ENCODE results near the gene ASPN.

ASPN gene

DNA sequence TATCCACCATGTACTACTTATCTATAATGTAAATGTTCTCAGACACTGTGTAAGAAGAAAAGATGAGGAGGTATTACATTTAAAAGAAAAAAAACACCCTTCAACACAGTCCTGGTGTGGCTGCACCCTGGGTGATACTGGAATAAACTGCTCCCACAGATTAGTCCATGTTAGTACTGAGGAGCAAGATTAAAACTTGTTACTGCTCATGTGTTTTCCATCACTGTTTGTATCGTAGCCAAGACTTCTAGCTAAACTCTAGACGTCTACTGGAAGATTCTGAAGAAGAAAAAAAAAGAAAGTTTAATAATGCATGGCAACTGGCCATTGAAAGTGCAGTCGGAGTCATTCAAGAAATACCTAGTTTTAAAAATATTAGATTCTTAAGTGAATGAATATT, at the start of gene ASPN:
TSS of gene ASPN (minus strand) at position 178 of the 400 bp plus-strand sequence.
- DNase-seq: no peak

DNA sequence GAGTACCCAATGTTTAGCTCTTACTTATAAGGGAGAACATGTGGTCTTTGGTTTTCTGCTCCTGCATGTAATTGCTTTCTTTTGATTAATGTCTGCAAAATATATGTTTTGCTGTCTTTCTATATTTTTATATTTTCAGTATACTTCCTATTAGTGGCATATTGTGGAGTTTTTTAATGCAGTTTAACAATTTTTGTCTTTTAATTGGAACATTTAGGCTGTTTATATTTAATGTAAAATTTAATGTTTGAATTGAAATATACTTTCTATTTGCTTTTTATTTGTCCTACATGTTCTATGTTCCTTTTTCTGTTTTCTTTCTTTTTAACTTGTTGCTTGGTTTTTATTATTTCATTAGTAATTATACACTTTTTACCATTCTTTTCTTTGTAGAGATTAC, 48.6 kb upstream of the ASPN start:
- no peak for DNase-seq

DNA sequence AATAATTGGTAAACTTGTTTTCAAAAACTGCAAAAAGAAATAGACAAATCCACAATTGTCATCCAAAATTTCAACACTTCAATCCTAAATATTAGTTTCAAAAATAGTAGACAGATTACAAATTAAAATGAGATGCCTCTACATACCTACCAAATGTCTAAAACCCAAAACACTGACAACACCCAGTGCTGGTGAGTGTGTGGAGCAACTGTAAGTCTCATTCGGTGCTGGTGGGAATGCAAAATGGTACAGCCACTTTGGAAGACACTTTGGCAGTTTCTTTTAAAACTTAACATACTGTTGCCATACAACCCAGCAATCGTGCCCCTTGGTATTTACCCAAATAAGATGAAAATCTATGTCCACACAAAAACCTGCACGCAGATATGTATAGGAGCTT, 46.8 kb upstream of the ASPN start:
- no peak for DNase-seq

DNA sequence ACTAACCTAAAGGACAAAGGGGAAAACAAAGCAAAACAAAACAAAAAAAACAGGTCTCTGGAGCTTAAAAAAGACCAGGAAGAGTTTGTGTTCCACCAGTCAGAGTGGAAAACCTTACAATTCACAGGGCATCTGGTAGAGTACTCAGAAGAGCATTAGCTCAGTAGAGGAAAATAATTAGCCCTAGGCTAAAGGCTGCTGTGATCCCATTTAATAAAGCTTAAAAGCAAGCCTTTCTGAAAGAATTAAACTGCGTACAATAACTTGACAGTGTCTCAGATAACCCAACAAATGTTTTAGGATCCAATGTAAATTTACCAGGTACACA, 46.2 kb upstream of the ASPN start:
- DNase-seq: no peak

DNA sequence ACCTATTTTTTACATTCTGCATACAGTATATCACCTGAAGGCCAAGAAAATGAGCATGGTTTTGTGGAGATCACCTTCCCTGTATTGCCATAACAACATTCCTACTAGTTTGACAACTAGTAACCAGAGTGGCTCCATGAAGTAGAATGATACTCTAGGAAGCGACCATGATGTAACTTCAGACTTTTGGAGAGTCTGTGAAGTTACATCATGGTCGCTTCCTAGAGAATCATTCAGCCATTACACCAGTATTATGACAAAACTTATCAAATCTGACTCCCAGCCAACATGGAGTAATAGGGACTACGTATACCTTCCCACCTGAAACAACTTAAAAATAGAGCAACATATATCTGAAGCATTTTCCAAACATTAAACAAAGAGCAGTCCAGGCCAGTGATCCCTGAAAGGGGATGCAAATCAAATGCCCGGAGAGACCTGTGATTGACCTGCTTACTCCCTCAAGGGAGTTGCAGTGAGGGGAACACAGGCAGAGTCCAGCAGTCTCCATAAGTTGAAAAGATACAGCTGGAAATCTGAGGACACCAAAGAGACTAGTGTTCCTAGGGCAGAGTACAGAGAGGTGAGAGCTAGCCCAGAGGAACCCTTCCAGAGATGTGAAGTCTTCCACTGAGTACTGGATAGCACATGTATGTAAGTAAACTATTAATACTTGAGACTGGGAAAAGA, 45.7 kb upstream of the ASPN start:
- no peak for DNase-seq

DNA sequence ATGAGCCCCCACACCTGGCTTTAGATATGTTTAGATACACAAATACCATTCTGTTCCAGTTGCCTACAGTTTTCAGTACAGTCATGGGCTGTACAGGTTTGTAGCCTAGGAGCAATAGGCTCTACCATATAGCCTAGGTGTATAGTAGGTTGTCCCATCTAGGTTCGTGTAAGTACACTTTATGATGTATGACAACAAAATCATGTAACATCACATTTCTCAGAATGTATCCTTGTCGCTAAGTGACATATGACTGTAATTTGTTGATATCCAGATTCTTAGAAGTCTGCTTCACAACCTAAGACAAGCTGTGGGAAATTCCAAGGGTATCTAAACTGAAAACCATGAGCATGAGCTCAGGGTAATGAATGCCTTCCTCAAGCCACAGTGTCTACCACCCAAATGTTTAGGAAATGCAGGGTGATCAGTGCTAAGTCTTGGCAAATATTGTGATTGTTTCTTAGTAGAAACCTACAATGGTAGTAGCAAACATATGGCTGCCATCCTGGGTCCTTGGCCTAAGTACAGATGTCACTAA, 45.1 kb upstream of the ASPN start:
- no peak for DNase-seq

DNA sequence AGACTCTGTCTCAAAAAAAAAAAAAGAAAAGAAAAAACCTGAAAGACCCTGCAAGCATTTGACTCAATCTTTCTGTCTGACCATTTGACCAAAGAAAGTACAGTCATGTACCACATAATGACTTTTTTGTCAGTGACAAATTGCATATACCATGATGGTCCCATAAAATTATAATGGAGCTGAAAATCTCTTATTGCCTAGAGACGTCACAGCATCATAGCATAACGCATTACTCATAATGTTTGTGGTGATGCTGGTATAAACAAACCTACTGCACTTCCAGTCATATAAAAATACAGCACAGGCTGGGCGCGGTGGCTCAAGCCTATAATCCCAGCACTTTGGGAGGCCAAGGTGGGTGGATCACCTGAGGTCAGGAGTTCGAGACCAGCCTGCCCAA, 43.0 kb upstream of the ASPN start:
- no peak for DNase-seq

DNA sequence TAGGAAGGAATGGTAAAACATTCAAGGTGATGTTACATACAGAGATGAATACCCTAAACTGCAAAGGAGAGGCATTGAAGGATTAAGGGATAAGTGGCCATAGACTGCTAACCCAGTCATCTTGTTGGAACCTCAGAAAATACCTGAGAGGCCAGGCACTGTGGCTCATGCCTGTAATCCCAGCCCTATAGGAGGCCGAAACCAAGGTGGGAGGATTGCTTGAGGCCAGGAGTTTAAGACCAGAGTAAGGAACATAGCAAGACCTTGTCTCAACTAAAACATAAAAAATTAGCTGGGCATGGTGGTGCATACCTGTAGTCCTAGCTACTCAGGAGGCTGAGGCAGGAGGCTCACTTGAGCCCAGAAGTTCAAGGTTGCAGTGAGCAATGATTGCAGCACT, 42.6 kb upstream of the ASPN start:
- no peak for DNase-seq

DNA sequence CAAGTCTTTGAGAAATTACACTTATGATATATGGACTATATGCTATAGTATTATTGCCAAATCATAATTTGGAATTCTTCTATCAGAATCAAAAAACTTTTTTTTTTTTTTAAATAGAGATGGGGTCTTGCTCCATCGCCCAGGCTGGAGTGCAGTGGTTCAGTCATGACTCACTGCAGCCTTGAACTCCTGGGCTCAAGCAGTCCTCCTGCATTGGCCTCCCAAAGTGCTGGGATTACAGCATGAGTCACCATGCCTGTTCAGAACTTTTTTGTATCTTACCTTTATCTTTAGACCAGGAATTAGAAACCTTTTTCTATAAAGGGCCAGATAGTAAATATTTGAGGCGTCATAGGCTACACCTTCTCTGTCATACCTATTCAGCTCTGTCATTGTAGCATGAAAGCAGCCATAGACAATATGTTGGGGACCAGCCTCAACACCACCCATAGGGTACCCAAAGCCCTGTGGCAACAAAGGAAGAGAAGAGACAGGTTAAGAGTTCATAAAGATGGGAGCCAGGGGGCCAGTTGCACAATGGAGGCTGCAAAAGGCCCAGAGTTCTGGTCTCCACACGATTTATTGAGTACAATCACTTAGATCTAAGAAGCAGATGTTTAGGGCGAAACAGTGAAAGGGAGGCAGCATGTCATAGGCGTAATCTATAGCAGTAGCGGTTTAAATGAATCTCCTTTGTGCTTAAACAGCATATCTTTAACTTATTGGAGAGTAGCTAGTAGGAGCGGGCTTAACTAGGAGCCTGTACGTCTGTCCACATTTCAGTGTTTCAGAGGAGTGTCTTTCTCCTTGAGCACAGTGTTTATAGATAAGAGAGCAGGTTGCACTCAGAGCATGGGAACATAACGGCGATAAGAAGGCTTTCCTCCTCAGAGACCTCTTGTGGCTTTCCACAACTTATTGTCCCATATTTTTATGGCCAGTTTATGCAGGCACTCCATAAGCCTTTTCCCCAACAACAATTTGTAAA, 41.0 kb upstream of the ASPN start:
- no peak for DNase-seq

DNA sequence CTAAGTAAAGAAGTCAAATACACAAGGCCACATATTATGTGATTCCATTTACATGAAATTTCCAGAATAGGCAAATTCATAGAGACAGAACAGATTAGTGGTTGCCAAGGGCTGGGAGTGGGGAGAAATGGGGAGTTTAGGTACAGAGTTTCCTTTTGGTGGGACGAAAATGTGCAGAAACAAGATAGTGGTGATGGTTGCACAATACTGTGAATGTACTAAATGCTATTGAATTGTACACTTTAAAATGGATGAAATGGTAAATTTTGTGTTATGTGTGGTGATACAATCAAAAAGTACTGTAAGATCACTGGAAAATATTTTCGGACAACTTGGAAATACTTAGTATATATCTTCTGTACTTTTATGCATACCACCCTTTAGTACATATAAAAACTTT, 38.5 kb upstream of the ASPN start:
- no peak for DNase-seq

DNA sequence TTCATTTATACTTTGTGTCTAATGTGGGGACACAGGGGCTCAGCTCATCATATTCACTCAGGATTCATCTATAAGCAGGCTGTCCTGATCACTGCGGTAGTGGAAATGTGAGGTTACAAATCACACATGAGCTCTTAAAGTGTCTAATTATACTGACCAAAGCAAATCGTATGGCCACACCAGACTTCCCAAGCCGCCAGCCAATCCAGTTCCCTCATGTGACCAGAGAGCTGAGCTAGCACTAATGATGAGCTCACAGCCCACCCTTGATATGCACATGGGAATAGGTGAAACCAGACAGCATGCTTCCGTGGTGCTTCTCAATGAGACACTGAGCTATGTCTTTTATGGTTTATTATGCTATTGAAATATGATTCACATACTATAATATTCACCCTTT, 35.9 kb upstream of the ASPN start:
- no peak for DNase-seq

DNA sequence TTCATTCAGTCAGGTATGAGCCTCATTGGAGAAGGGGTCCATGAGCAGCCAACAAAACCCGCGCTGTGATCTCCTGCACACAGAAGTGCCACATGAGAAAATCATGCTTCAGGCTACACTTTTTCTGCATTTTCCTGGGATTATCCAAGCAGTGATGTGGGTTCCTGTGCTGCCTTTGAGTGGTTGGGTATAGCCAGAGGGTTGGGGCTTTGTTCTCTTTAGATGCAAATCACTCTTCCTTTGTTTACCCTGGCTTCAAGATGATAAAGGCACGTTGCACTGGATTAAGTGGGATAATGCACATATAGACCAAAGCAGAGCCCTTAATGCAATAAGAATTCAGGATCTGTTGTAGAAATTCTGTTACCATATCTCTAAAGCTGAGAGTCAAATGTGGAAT, 34.7 kb upstream of the ASPN start:
- DNase-seq: no peak

DNA sequence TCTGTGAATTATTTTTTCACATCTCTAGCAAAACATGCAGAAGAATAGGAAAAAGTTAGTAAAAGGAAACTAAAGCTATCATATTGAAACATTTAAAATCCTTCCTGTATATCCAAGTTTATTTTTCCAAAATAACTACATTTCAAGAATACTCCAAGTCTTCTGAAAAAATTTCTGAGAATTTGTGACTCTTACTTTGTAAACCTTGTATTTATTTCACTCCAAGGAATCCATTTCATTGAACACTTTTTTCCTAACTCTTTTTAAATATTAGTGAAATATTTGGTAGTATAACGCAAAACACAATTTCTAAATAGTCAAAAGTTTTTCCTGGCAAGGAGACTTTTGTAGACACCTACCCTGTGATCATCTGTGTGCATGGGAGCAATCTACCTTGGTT, 34.2 kb upstream of the ASPN start:
- no peak for DNase-seq

DNA sequence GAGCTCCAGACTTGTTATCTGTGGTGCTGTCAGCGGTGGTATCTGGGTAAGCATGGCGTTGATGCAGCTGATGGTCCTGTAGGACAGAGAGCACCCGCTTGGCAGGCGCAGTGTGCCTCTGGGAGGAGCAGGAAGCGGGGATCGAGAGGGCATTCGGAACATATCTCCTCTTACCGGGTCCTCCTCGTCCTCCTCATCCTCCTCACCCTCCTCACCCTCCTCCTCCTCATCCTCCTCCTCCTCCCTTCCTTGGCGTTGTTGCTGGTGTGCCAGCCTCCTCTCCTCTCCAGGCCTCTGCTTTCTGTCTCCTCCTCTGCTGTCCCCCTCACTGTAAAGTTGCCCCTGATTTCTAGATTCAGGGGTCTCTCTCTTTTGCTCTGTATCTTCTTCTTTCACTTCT, 32.3 kb upstream of the ASPN start:
- no peak for DNase-seq

DNA sequence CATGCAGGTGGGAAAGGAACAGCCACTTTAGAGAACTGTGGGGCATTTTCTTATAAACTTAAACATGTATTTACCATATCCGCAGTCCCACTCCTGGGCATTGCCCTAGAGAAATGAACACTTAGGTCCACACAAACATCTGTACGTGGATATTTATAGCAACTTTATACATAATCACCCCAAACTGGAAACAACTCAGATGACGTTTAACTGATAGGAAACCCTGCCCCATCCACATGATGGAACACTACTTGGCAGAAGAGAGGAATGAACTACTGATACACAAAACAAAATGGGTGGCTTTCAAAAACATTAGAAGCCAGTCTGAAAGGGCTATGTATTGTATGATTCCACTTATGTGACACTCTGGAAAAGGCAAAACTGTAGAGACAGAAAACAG, 31.0 kb upstream of the ASPN start:
- no peak for DNase-seq

DNA sequence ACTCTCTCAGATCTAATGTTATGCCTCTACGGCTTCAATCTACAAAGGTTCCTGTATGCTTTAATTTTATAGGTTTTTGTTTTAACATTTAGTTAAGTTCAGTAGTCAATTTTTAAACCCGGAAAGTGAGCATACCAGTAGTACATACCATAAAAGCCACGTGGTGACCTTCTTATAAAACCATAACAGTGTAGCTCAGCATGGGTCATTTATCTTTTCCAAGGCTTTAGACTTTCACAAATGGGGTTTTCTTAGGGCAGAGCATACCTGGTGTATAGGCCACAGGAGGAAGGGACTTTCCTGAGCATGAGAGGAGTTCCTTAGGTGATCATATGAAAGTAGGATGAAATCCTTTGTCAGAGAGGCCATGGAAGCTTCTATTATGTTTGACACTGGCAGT, 30.3 kb upstream of the ASPN start:
- no peak for DNase-seq

DNA sequence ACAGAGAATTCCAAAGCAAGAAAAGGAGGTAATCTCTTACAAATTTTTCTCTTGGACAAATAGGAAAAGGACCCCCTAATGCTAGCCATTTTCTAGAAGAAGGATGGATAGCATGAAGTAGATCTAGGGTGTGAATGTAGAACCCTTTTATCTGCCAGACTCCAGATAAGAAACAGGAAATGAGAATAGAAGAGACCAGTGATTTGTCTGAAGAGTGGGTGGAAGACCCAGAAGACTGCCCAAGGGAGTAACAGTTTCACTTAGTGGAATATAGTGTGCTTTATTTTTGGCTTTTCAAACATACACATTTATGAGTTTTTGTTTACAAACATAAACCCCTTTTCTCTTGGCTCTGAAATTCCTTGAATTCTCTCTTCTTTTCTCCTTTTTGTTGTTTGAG, 28.4 kb upstream of the ASPN start:
- peak in 1 of 2 donors; percentile 23 for DNase-seq

DNA sequence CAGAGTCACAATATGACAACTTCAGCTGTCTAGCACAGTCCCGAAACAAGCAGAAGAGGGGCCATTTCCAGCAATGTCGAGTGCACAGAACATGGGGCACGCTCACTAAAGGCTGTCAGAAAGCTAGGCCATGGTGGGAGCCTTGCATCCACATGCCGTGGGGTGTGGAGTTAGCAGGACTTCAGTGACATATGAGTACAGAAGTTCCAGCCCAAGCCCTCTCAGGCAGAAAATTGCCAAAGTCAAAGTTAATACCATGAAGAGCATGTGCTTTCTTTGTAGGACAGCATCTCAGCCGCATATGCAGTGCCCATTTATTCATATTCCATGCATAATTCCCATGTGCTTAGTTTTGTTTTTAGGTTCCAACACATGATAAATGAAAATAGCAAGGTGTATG, 26.7 kb upstream of the ASPN start:
- DNase-seq: no peak

DNA sequence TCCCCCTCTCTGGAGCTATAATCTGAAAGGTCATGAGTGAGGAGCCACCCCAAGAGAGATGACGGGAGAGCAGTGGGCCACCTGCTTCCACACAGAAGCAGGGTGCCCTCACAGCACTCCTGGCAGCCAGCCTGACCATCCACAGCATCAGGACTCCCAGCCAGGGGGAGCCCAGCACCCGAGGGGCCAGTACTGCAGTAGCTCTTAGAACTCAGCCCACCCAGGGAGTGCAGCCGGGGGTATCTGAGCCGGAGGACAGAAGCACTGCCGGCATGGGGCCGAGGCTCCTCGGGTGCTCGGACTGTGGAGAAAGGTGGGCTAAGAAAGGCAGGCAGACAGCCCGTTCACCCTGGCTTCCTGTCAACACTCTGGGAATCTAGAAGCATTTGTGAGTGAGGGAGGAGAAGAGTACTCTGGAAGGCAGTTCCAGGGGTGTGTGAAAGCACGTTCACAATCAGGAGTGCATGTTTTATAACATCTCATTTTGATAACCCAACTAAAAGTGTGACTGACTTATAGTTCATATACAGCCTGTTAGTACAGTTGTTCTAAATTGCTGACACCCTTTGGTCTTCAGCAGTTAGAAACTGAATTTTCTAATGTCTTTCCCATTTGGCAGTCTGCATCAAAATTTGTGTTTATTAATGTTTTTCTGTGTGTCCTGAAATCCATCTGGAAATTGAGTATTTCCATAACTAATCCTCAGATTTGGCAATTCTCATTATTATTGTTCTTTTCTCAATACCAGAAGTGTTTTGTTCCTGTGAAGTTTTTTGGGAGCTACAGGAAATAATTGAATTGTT, 25.9 kb upstream of the ASPN start:
- no peak for DNase-seq

DNA sequence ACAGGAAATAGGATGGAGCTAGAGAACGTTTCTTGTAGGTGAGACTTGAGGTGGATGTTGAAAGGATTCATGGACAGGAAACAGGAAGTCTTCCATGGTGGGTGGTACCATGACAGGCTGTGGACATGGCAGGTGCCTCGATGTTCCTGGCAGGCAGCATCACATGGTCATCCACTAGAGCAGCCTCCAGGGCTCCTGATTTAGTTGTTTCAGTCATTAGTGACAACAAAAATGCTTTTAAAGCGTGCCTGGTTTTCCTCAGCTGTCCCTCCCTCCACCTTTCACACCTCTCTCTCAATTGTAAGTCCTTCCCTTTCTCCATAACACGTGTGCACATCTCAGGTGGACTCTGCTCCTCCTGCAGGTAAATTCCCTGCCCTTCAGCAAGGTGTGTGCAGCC, 25.2 kb upstream of the ASPN start:
- DNase-seq: no peak

DNA sequence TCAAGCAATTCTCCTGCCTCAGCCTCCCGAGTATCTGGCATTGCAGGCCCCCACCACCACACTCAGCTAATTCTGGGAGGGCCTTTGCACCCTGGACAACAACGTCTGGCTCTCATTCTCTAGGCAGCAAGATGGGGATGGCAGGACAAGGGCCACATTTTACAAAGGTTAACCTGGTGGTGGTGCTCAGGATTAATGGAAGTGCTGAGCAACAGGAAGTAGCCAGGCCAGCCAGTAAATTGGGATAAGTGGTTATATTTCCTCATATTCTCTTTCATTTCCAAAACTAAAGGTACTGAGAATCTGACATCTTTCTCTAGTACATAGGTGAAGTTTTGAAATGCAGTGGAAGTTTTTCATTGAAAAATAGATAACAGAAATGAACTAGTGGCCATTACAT, 24.7 kb upstream of the ASPN start:
- no peak for DNase-seq

DNA sequence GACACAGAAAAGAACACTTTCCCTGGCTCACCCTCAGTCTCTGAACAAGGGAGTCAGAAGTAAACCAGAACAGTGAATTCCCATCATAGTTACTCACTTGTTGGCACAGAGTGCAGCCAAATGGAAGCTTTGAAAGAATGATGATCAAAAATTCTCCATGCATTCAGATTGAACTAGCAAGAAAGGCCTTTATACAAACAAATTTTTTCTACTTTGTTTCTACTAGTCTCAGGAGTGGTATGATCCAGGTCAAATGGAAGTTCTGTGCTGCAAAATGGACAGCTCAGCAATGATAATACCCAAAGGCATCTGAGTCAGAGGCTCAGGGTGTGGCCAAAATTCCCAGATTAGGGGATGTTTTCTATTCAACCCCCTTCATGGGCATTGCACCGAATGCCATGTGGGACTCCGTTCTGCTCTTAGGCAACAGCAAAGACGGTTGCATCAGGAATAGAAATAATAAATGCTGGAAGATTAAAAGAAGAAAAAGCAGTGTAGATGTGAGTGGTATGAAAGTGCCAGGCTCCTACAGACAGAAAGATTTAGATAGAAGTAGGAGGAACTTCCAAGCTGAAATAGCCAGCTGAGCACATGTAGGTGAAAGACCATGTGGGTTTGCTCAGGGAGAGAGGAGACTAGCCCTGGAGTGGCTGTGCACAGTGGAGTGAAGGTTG, 24.0 kb upstream of the ASPN start:
- peak; percentile 48 to 73 for DNase-seq

DNA sequence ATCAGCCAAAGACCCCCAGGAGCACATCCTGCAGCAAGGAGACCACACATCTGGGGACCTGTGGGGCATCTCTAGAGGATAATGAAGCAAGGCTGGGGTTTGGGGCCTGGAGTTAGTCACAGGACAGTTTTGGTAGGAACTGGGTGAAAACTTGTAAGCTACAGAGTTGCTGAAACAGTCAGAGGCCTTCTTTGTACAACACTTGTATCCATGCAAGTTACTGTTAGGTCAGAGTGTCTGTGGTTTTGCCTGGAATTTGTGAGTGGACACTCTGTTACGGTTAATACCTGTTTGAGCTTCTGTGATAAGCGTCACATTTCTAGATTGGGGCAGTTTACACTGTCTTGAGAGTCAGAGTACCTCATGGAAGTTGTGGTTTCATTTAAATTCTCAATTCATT, 22.6 kb upstream of the ASPN start:
- DNase-seq: no peak
